Neural progenitor cell (in vitro differentiated cells): ENCODE data around the gene RERE. TPM values are rescaled to one million over a fixed set of nuclear protein-coding genes. Genes with fewer than 3 reads are reported as not detected.
"Not testable (repeated sequence)": the region's sequence is repeated elsewhere in the genome, so short reads cannot be mapped to it uniquely, and the experiment has no call there.

Source experiments
- DNase-seq: peaks from one replicate; pipeline ENCODE4 v3.0.0-alpha.2; 2016; ENCODE audit warnings: low spot score
- H2AFZ ChIP-seq: fragments of 200-600 bp; sonication (generic); replicated peaks from 2 replicates; pipeline ENCODE4 v1.6.1; 2016; ENCODE audit warnings: antibody characterized with exemption
- H3F3A ChIP-seq: fragments of 200-600 bp; sonication (generic); 2 replicates; pipeline ENCODE4 v1.6.1; 2016; ENCODE audit warnings: antibody characterized with exemption, low read depth
- H3K27ac ChIP-seq: fragments of 200-600 bp; sonication (generic); 2 replicates; pipeline ENCODE4 v1.5.1; 2016; ENCODE audit warnings: mild to moderate bottlenecking
- H3K27me3 ChIP-seq: fragments of 200-600 bp; sonication (generic); 2 replicates; pipeline ENCODE4 v1.6.1; 2016; ENCODE audit warnings: mild to moderate bottlenecking, moderate library complexity
- H3K36me3 ChIP-seq: fragments of 200-600 bp; sonication (generic); 2 replicates; pipeline ENCODE4 v1.5.1; 2016
- H3K4me1 ChIP-seq: fragments of 200-600 bp; sonication (generic); 2 replicates; pipeline ENCODE4 v1.6.1; 2016; ENCODE audit warnings: mixed run types
- H3K4me2 ChIP-seq: fragments of 200-600 bp; sonication (generic); 2 replicates; pipeline ENCODE4 v1.6.1; 2016
- H3K4me3 ChIP-seq: fragments of 200-600 bp; sonication (generic); 2 replicates; pipeline ENCODE4 v1.5.1; 2016
- H3K79me2 ChIP-seq: fragments of 200-600 bp; sonication (generic); 2 replicates; pipeline ENCODE4 v1.6.1; 2016; ENCODE audit warnings: low read depth
- H3K9ac ChIP-seq: fragments of 200-600 bp; sonication (generic); 2 replicates; pipeline ENCODE4 v1.6.1; 2016
- H3K9me3 ChIP-seq: fragments of 200-600 bp; sonication (generic); 2 replicates; pipeline ENCODE4 v1.5.1; 2016; ENCODE audit warnings: low read depth
- H4K20me1 ChIP-seq: fragments of 200-600 bp; sonication (generic); 2 replicates; pipeline ENCODE4 v1.6.1; 2016; ENCODE audit warnings: low read depth
- H3K27ac Mint-ChIP-seq: 3 replicates; pipeline ENCODE4 v1.8.0; 2021; ENCODE audit warnings: mixed read lengths
- H3K27me3 Mint-ChIP-seq: 2 replicates; pipeline ENCODE4 v1.8.0; 2022; ENCODE audit warnings: low read depth, mild to moderate bottlenecking, inconsistent platforms, moderate library complexity, mixed read lengths; ENCODE audit not compliant: insufficient read depth
- H3K36me3 Mint-ChIP-seq: 3 replicates; pipeline ENCODE4 v1.8.0; 2021; ENCODE audit warnings: mixed read lengths
- H3K4me1 Mint-ChIP-seq: 3 replicates; pipeline ENCODE4 v1.8.0; 2021; ENCODE audit warnings: mixed read lengths
- H3K4me3 Mint-ChIP-seq: 3 replicates; pipeline ENCODE4 v1.8.0; 2021; ENCODE audit warnings: mild to moderate bottlenecking, moderate library complexity, mixed read lengths
- H3K9me3 Mint-ChIP-seq: 3 replicates; pipeline ENCODE4 v1.8.0; 2020; ENCODE audit warnings: mixed read lengths
- EZH2 ChIP-seq: fragments of 200-600 bp; sonication (generic); IDR thresholded peaks from 2 replicates; pipeline ENCODE4 v1.6.1; 2017; ENCODE audit warnings: antibody characterized with exemption, mild to moderate bottlenecking, moderate library complexity
- EZH2phosphoT487 ChIP-seq: fragments of 200-600 bp; sonication (generic); IDR thresholded peaks from 2 replicates; pipeline ENCODE4 v1.6.1; 2017; ENCODE audit warnings: antibody characterized with exemption
- total RNA-seq: library from RNA; depleted of rRNA; stranded (reverse); fragments of >200 nt; gene quantifications from 2 replicates; pipeline ENCODE4 v1.2.3, GENCODE V29; 2015; ENCODE audit warnings: low replicate concordance
- TF ChIP-seq, protein P1 (sequence below): fragments of 200-600 bp; sonication (generic); IDR thresholded peaks from 2 replicates; pipeline ENCODE4 v1.5.1; 2017; ENCODE audit warnings: antibody characterized with exemption, mild to moderate bottlenecking

Gene RERE
- total RNA-seq, 1 donor from 2014 or later, result 29.8 TPM

GRCh38 chr1:8731162-8731561 lies 86.3 kb downstream of the RERE start:
- H3K27ac Mint-ChIP-seq, result no peak overlapping the region
- Histone ChIP-seq H4K20me1 (peaks cover 28% of the 10 kb centered on the region), H3K27ac (no peak overlapping the region), H3K4me3 (no peak overlapping the region), H3K9me3 (no peaks in the 10 kb centered on the region), H3F3A (peaks cover 15% of the 10 kb centered on the region), H3K36me3 (no peaks in the 10 kb centered on the region), H3K79me2 (peaks cover 77% of the 10 kb centered on the region), H3K4me1 (no peaks in the 10 kb centered on the region), H3K27me3 (no peaks in the 10 kb centered on the region), H2AFZ (no peak overlapping the region), H3K9ac (no peak overlapping the region), H3K4me2 (no peak overlapping the region)
- H3K9me3 Mint-ChIP-seq, result peaks cover 23% of the 10 kb centered on the region
- H3K27me3 Mint-ChIP-seq, result no peaks in the 10 kb centered on the region
- peaks cover 17% of the 10 kb centered on the region for H3K4me1 Mint-ChIP-seq
- TF ChIP-seq EZH2 (no peak), EZH2phosphoT487 (no peak)
- TF ChIP-seq, protein P1, sequence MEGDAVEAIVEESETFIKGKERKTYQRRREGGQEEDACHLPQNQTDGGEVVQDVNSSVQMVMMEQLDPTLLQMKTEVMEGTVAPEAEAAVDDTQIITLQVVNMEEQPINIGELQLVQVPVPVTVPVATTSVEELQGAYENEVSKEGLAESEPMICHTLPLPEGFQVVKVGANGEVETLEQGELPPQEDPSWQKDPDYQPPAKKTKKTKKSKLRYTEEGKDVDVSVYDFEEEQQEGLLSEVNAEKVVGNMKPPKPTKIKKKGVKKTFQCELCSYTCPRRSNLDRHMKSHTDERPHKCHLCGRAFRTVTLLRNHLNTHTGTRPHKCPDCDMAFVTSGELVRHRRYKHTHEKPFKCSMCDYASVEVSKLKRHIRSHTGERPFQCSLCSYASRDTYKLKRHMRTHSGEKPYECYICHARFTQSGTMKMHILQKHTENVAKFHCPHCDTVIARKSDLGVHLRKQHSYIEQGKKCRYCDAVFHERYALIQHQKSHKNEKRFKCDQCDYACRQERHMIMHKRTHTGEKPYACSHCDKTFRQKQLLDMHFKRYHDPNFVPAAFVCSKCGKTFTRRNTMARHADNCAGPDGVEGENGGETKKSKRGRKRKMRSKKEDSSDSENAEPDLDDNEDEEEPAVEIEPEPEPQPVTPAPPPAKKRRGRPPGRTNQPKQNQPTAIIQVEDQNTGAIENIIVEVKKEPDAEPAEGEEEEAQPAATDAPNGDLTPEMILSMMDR, result no peak
- H3K36me3 Mint-ChIP-seq, result peaks cover 23% of the 10 kb centered on the region
- H3K4me3 Mint-ChIP-seq, result no peak overlapping the region
- no peak for DNase-seq

GRCh38 chr1:8728464-8728863 lies 89.0 kb downstream of the RERE start:
- DNase-seq, result no peak
- no peak overlapping the region for H3K4me3 Mint-ChIP-seq
- Histone ChIP-seq H3K9me3 (no peaks in the 10 kb centered on the region), H3F3A (peaks cover 15% of the 10 kb centered on the region), H3K4me2 (no peak overlapping the region), H3K79me2 (peaks cover 80% of the 10 kb centered on the region), H3K36me3 (no peaks in the 10 kb centered on the region), H3K4me1 (no peaks in the 10 kb centered on the region), H2AFZ (no peak overlapping the region), H3K4me3 (no peak overlapping the region), H4K20me1 (peaks cover 45% of the 10 kb centered on the region), H3K27ac (peak overlapping the region; percentile 61), H3K9ac (no peak overlapping the region), H3K27me3 (no peaks in the 10 kb centered on the region)
- peaks cover 20% of the 10 kb centered on the region for H3K9me3 Mint-ChIP-seq
- H3K27ac Mint-ChIP-seq, result no peak overlapping the region
- no peaks in the 10 kb centered on the region for H3K27me3 Mint-ChIP-seq
- H3K36me3 Mint-ChIP-seq, result peaks cover 19% of the 10 kb centered on the region
- H3K4me1 Mint-ChIP-seq, result peaks cover 19% of the 10 kb centered on the region
- TF ChIP-seq EZH2phosphoT487, result no peak
- TF ChIP-seq, protein P1, result no peak

DNA sequence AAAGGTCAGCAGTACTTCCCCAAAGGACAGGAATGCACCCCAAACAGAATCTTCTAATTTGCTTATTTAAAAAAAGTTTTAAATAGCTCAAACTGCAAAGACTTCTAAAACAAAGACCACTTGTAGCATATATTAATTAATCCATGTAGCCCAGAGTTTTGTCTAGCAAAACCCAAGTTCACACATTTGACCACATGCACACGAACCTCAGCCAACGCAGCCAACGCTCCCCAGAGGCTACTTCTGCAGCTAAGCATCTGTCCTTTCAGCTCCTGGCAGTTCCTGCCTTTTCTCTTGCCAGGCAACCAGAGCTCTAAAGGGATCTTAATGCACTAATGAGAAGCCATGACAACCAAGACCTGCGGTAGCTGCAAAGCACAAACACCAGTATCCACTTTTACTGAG lies 89.6 kb downstream of the RERE start:
- Histone ChIP-seq H3K4me3 (no peak overlapping the region), H4K20me1 (peaks cover 52% of the 10 kb centered on the region), H3K27me3 (no peaks in the 10 kb centered on the region), H3K4me1 (no peaks in the 10 kb centered on the region), H3K9ac (no peak overlapping the region), H3F3A (peaks cover 15% of the 10 kb centered on the region), H3K36me3 (no peaks in the 10 kb centered on the region), H3K9me3 (no peaks in the 10 kb centered on the region), H2AFZ (no peak overlapping the region), H3K79me2 (peaks cover 81% of the 10 kb centered on the region), H3K27ac (peak overlapping the region; percentile 61), H3K4me2 (no peak overlapping the region)
- Mint-ChIP-seq H3K9me3 (peaks cover 20% of the 10 kb centered on the region), H3K4me1 (peaks cover 24% of the 10 kb centered on the region), H3K27ac (peak overlapping the region; percentile 79), H3K36me3 (peaks cover 19% of the 10 kb centered on the region), H3K4me3 (no peak overlapping the region), H3K27me3 (no peaks in the 10 kb centered on the region)
- DNase-seq, result peak; percentile 38
- no peak for TF ChIP-seq EZH2phosphoT487

- H3K9me3 ChIP-seq, H3K27ac ChIP-seq, H3K4me2 ChIP-seq, H3K4me1 ChIP-seq, H2AFZ ChIP-seq, H3K4me3 Mint-ChIP-seq, H3K36me3 ChIP-seq, H3K27me3 Mint-ChIP-seq, DNase-seq, H3K9ac ChIP-seq, H3K27ac Mint-ChIP-seq, H3K4me3 ChIP-seq, H3K27me3 ChIP-seq: not testable (repeated sequence)
- Mint-ChIP-seq H3K4me1 (peaks cover 25% of the 10 kb centered on the region), H3K9me3 (peaks cover 18% of the 10 kb centered on the region), H3K36me3 (peaks cover 17% of the 10 kb centered on the region)
- Histone ChIP-seq H3K79me2 (peaks cover 84% of the 10 kb centered on the region), H4K20me1 (peaks cover 57% of the 10 kb centered on the region), H3F3A (peaks cover 15% of the 10 kb centered on the region)
Measured at GRCh38 chr1:8727316-8727715, 90.1 kb downstream of the RERE start.

DNA sequence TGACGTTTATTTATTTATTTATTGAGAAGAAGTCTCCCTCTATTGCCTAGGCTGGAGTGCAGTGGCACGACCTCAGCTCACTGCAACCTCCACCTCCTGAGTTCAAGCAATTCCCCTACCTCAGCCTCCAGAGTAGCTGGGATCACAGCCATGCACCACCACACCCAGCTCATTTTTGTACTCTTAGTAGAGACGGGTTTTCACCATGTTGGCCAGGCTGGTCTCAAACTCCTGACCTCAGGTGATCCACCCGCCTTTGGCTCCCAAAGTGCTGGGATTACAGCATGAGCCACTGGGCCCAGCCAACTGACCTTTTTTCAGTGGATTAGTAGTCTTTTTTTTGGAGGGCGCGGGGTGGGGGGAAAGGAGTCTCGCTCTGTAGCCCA lies 90.6 kb downstream of the RERE start:
- peaks cover 13% of the 10 kb centered on the region for H3K9me3 Mint-ChIP-seq
- H3K79me2 ChIP-seq, result peaks cover 84% of the 10 kb centered on the region

More for the DNA sequence above, 90.6 kb downstream of the RERE start:
- Mint-ChIP-seq H3K4me1 (peaks cover 25% of the 10 kb centered on the region), H3K36me3 (peaks cover 13% of the 10 kb centered on the region)
- H3K27me3 Mint-ChIP-seq, H3K4me2 ChIP-seq, H3K9ac ChIP-seq, H3K36me3 ChIP-seq, H2AFZ ChIP-seq, DNase-seq, H3K4me3 Mint-ChIP-seq, H3K27ac Mint-ChIP-seq, H3K9me3 ChIP-seq, H3K27ac ChIP-seq, H3K27me3 ChIP-seq, H3K4me1 ChIP-seq, H3K4me3 ChIP-seq: not testable (repeated sequence)
- H4K20me1 ChIP-seq, result peaks cover 62% of the 10 kb centered on the region
- peaks cover 15% of the 10 kb centered on the region for H3F3A ChIP-seq
